Caco-2 (cell line): ENCODE measurements around the gene TNFRSF18. TPM values are rescaled to one million over a fixed set of nuclear protein-coding genes. Genes with fewer than 3 reads are reported as not detected.

ENCODE experiments used
- BruUV-seq: library from RNA; stranded (reverse); fragments of 400-500 nt; replicated peaks from 2 replicates; lab custom pipeline; 2021; lab: Mats Ljungman, UMichigan
- CTCF ChIA-PET: fragments of 300-600 bp; sonication (Branson Sonifier 250); formaldehyde crosslinking; loops from one replicate; lab custom pipeline; 2022; ENCODE audit warnings: antibody characterized with exemption; lab: Charles Lee
- POLR2A ChIA-PET: fragments of 300-600 bp; sonication (Branson Sonifier 250); formaldehyde crosslinking; loops from one replicate; lab custom pipeline; 2022; ENCODE audit warnings: antibody characterized with exemption; lab: Charles Lee
- DNase-seq, 2 experiments: peaks; one replicate each; pipeline versions ENCODE4 v3.0.0 to v3.0.0-alpha.2; 2020 to 2022
- H3K27me3 ChIP-seq: replicated peaks from 2 replicates; pipeline ENCODE4 v1.6.0; 2011; ENCODE audit warnings: low read length; ENCODE audit not compliant: control insufficient read depth, insufficient read depth
- H3K36me3 ChIP-seq: 2 replicates; pipeline ENCODE4 v1.5.1; 2011; ENCODE audit warnings: low read length; ENCODE audit not compliant: control insufficient read depth, insufficient read depth
- H3K4me1 ChIP-seq: fragments of 250-450 bp; sonication (Bioruptor Pico); 2 replicates; pipeline ENCODE4 v1.5.1; 2020; ENCODE audit warnings: mild to moderate bottlenecking
- H3K4me3 ChIP-seq: 2 replicates; pipeline ENCODE4 v1.5.1; 2011; ENCODE audit warnings: low read depth, mild to moderate bottlenecking, control low read depth, low read length
- H3K9me3 ChIP-seq: fragments of 250-450 bp; sonication (Bioruptor Pico); 2 replicates; pipeline ENCODE4 v1.5.1; 2020; ENCODE audit warnings: mild to moderate bottlenecking, moderate library complexity
- H3K27ac Mint-ChIP-seq: one replicate; pipeline ENCODE4 v1.8.0; 2022; ENCODE audit warnings: mixed read lengths; ENCODE audit not compliant: unreplicated experiment
- H3K27me3 Mint-ChIP-seq: one replicate; pipeline ENCODE4 v1.8.0; 2022; ENCODE audit warnings: mixed read lengths; ENCODE audit not compliant: insufficient read depth, unreplicated experiment
- H3K36me3 Mint-ChIP-seq: one replicate; pipeline ENCODE4 v1.8.0; 2022; ENCODE audit warnings: mild to moderate bottlenecking, mixed read lengths; ENCODE audit not compliant: insufficient read depth, unreplicated experiment
- H3K4me1 Mint-ChIP-seq: one replicate; pipeline ENCODE4 v1.8.0; 2022; ENCODE audit warnings: low read depth, mixed read lengths; ENCODE audit not compliant: unreplicated experiment
- H3K4me3 Mint-ChIP-seq: one replicate; pipeline ENCODE4 v1.8.0; 2022; ENCODE audit warnings: mild to moderate bottlenecking, moderate library complexity, mixed read lengths; ENCODE audit not compliant: unreplicated experiment
- H3K9me3 Mint-ChIP-seq: one replicate; pipeline ENCODE4 v1.8.0; 2022; ENCODE audit warnings: mixed read lengths; ENCODE audit not compliant: unreplicated experiment
- intact Hi-C: fragments of 100-400 bp; cut with micrococcal nuclease; formaldehyde crosslinking; loops from one replicate; pipeline ENCODE4 v1.10.0; 2022; ENCODE audit not compliant: unreplicated experiment
- total RNA-seq: library from RNA; stranded (reverse); gene quantifications from 2 replicates; pipeline ENCODE4 v1.2.3, GENCODE V29; 2022
- TF ChIP-seq, protein P1 (sequence below), 2 experiments: fragments of 200-600 bp in 1 of 2; IDR thresholded peaks; 1 replicate in 1 of 2; 2 replicates in 1 of 2; pipeline versions ENCODE4 v1.5.1 to v1.8.0; 2011 to 2022; ENCODE audit warnings: antibody characterized with exemption in 1 of 2, control low read depth in 1 of 2, inconsistent platforms in 1 of 2, low read depth in 1 of 2, low read length in 1 of 2, mild to moderate bottlenecking in 1 of 2, moderate library complexity in 1 of 2; ENCODE audit not compliant: insufficient read depth in 1 of 2, severe bottlenecking in 1 of 2, unreplicated experiment in 1 of 2

TNFRSF18 gene
- total RNA-seq, 1 experiment from 2014 or later: not detected

DNA sequence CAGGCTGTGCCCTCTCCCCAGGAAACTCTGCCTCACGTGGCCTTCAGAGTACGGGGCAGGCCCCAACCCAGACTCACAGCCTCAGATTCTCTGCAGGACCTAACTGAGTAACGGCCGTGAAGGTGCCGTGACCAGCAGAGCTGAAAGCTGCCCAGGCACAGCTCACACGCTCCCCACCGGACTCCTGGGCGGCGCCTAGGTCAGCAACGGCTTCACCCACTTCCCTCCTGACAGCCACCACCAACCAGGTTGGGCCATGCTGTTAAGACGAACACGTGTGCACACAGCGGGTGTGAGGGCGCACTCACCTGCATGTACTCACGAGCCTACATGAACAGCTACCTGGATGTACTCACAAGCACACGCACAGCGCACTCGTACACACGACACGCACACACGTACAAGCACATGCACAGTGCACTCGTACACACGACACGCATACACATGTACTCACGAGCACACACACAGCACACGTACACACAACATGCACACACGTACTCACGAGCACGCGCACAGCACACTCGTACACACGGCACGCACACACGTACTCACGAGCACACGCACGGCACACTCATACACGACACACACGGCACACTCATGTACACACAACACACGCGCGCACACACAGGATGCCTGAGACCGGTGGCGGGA lies 16.3 kb upstream of the TNFRSF18 start:
- Histone ChIP-seq H3K4me1 (no peaks in the 10 kb centered on the region), H3K9me3 (no peaks in the 10 kb centered on the region), H3K36me3 (peaks cover 1% of the 10 kb centered on the region; the same call in 1 of the 2 replicates), H3K27me3 (no peaks in the 10 kb centered on the region), H3K4me3 (no peak overlapping the region)
- no peak overlapping the region for H3K4me3 Mint-ChIP-seq
- H3K4me1 Mint-ChIP-seq: no peaks in the 10 kb centered on the region
- no TSS peak for BruUV-seq
- TF ChIP-seq, protein P1, sequence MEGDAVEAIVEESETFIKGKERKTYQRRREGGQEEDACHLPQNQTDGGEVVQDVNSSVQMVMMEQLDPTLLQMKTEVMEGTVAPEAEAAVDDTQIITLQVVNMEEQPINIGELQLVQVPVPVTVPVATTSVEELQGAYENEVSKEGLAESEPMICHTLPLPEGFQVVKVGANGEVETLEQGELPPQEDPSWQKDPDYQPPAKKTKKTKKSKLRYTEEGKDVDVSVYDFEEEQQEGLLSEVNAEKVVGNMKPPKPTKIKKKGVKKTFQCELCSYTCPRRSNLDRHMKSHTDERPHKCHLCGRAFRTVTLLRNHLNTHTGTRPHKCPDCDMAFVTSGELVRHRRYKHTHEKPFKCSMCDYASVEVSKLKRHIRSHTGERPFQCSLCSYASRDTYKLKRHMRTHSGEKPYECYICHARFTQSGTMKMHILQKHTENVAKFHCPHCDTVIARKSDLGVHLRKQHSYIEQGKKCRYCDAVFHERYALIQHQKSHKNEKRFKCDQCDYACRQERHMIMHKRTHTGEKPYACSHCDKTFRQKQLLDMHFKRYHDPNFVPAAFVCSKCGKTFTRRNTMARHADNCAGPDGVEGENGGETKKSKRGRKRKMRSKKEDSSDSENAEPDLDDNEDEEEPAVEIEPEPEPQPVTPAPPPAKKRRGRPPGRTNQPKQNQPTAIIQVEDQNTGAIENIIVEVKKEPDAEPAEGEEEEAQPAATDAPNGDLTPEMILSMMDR (IDR thresholded peaks at IDR 0.05; ENCODE audit: insufficient read depth in 1 of 2, low read depth in 1 of 2, low read length in 1 of 2, severe bottlenecking in 1 of 2, unreplicated experiment in 1 of 2): no peak
- no peak overlapping the region for H3K27ac Mint-ChIP-seq
- ChIA-PET CTCF (no interaction called here), POLR2A (no interaction called here)
- peaks cover 46% of the 10 kb centered on the region for H3K36me3 Mint-ChIP-seq
- no peak for DNase-seq
- intact Hi-C loops: no loop called here
- no peaks in the 10 kb centered on the region for H3K27me3 Mint-ChIP-seq
- no peaks in the 10 kb centered on the region for H3K9me3 Mint-ChIP-seq

DNA sequence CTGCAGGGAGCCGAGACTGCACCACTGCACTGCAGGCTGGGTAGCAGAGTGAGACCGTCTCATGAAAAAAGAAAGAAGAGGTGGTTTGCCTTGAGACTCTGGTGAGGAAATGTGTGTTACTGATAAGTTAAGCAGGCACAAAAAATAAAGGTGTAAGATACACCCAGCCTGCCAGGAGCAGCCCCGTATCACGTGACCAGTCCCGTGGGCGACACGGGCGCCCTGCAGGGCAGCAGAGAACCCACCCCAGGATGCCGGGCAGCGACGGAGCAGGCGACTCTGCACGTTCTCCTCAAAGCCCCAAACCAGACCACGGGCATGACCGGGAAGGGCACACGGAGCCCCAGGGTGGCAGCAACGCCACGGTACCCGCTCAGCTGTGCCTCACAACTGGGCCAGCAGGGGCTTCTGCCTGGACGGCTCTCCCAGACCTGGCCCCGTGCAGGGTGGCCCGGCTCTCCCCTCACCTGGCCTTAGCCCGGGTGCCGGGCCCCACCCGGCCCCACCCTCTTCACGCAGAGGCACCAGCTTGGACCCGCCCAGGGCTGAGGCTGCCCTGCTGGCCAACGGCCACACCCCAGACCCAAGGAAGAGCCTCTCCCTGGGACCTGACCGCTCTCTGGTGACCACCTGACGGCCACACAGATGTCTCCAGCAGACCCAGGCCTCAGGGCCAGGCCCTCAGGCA lies 15.6 kb upstream of the TNFRSF18 start:
- Mint-ChIP-seq H3K4me3 (no peak overlapping the region), H3K9me3 (no peaks in the 10 kb centered on the region), H3K27ac (no peak overlapping the region), H3K36me3 (peaks cover 45% of the 10 kb centered on the region), H3K27me3 (no peaks in the 10 kb centered on the region), H3K4me1 (no peaks in the 10 kb centered on the region)
- intact Hi-C loops: no loop called here
- Histone ChIP-seq H3K27me3 (no peaks in the 10 kb centered on the region), H3K4me1 (no peaks in the 10 kb centered on the region), H3K36me3 (peaks cover 1% of the 10 kb centered on the region; the same call in 1 of the 2 replicates), H3K9me3 (no peaks in the 10 kb centered on the region), H3K4me3 (no peak overlapping the region)
- TF ChIP-seq, protein P1 (IDR thresholded peaks at IDR 0.05; ENCODE audit: insufficient read depth in 1 of 2, low read depth in 1 of 2, low read length in 1 of 2, severe bottlenecking in 1 of 2, unreplicated experiment in 1 of 2): no peak
- no peak for DNase-seq
- CTCF ChIA-PET: no interaction called here
- POLR2A ChIA-PET: interaction anchor here (0.5 kb wide), 1 partner anchor 327 kb away, joined by 7 read pairs; no protein-coding TSS in a partner anchor
- BruUV-seq: no TSS peak

DNA sequence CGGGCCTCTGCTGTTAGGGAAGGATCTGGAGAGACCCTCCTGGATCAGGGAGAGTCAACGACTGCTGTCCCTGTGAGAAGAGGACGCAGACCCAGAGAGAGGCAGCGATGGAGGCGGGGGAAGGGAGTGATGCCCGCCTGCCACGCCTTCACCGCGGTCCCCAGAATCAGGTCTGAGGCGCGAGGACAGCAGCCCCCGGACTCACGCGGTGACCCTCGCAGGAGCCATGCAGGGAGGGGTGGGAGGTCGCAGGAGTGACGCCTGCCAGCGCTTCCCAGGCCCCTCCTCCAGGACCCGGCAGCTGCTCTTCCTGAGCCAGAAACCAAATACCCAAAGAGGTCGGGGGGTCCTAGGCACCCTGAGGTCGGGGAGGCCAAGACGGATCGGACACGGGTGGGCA lies 13.8 kb upstream of the TNFRSF18 start:
- Mint-ChIP-seq H3K36me3 (peaks cover 42% of the 10 kb centered on the region), H3K27me3 (no peaks in the 10 kb centered on the region), H3K27ac (no peak overlapping the region), H3K4me1 (no peaks in the 10 kb centered on the region), H3K4me3 (no peak overlapping the region), H3K9me3 (no peaks in the 10 kb centered on the region)
- H3K4me1 ChIP-seq: no peaks in the 10 kb centered on the region
- CTCF ChIA-PET: no interaction called here
- no peak overlapping the region for H3K4me3 ChIP-seq
- DNase-seq: no peak
- H3K36me3 ChIP-seq: peaks cover 1% of the 10 kb centered on the region; the same call in 1 of the 2 replicates
- BruUV-seq: no TSS peak
- TF ChIP-seq, protein P1 (IDR thresholded peaks at IDR 0.05; ENCODE audit: insufficient read depth in 1 of 2, low read depth in 1 of 2, low read length in 1 of 2, severe bottlenecking in 1 of 2, unreplicated experiment in 1 of 2): no peak
- POLR2A ChIA-PET: no interaction called here
- H3K9me3 ChIP-seq: no peaks in the 10 kb centered on the region
- H3K27me3 ChIP-seq: no peaks in the 10 kb centered on the region
- intact Hi-C loops: no loop called here
